H1 (cell line): ENCODE results near the gene POLR3H. TPM values are rescaled to one million over a fixed set of nuclear protein-coding genes. Genes with fewer than 3 reads are reported as not detected.

Experiments used
- CTCF ChIA-PET: fragments of 300-600 bp; sonication (Branson Sonifier 250); formaldehyde crosslinking; loops from one replicate; lab custom pipeline; 2021; ENCODE audit not compliant: partially characterized antibody; lab: Charles Lee
- POLR2A ChIA-PET: fragments of 300-600 bp; sonication (Branson Sonifier 250); formaldehyde crosslinking; loops from one replicate; lab custom pipeline; 2021; ENCODE audit warnings: inconsistent platforms; ENCODE audit not compliant: partially characterized antibody; lab: Charles Lee
- DNase-seq, 2 experiments: peaks; one replicate each; pipeline versions ENCODE4 v3.0.0 to v3.0.0-alpha.2; 2010 to 2022; ENCODE audit warnings: low spot score in 2 of 2, low read depth in 1 of 2, mixed read lengths in 1 of 2
- FAIRE-seq: peaks from 2 replicates; lab custom pipeline; 2011; peaks lifted over from hg19 to GRCh38; lab: Jason Lieb, UNC
- H2AFZ ChIP-seq: 2 replicates; pipeline ENCODE4 v1.8.1; 2012; ENCODE audit warnings: low read length, inconsistent platforms
- H2AK5ac ChIP-seq: 2 replicates; pipeline ENCODE4 v1.6.1; 2013; ENCODE audit warnings: low read depth, low read length
- H2BK120ac ChIP-seq: replicated peaks from 2 replicates; pipeline ENCODE3; 2013; ENCODE audit warnings: low read depth, low read length, inconsistent platforms
- H2BK12ac ChIP-seq: 2 replicates; pipeline ENCODE4 v1.6.1; 2013; ENCODE audit warnings: low read depth, low read length
- H2BK15ac ChIP-seq: 2 replicates; pipeline ENCODE4 v1.6.1; 2013; ENCODE audit warnings: low read length
- H2BK20ac ChIP-seq: 2 replicates; pipeline ENCODE4 v1.6.1; 2013; ENCODE audit warnings: low read length
- H2BK5ac ChIP-seq: 2 replicates; pipeline ENCODE4 v1.6.1; 2013; ENCODE audit warnings: low read depth, low read length
- H3K14ac ChIP-seq: 2 replicates; pipeline ENCODE4 v1.6.1; 2013; ENCODE audit warnings: inconsistent platforms; ENCODE audit not compliant: insufficient read length
- H3K18ac ChIP-seq: 2 replicates; pipeline ENCODE4 v1.6.1; 2013; ENCODE audit warnings: low read length; ENCODE audit errors: extremely low read depth
- H3K23ac ChIP-seq: 2 replicates; pipeline ENCODE4 v1.6.1; 2013; ENCODE audit warnings: inconsistent platforms; ENCODE audit not compliant: insufficient read length
- H3K23me2 ChIP-seq: 2 replicates; pipeline ENCODE4 v1.6.1; 2013; ENCODE audit warnings: low read depth, low read length
- H3K27ac ChIP-seq: 2 replicates; pipeline ENCODE4 v1.6.1; 2011; ENCODE audit warnings: low read depth, low read length, inconsistent platforms
- H3K27me3 ChIP-seq, 4 experiments: replicated peaks in 1 of 4; 1 replicate in 1 of 4; 2 replicates in 3 of 4; pipeline versions ENCODE4 v1.6.1 to v1.8.1; 2011 to 2013; ENCODE audit warnings: low read length in 3 of 4, mild to moderate bottlenecking in 3 of 4, inconsistent platforms in 2 of 4, mixed read lengths in 2 of 4, moderate library complexity in 1 of 4; ENCODE audit not compliant: control insufficient read depth in 3 of 4, insufficient read depth in 3 of 4; ENCODE audit errors: extremely low read depth in 1 of 4
- H3K36me3 ChIP-seq, 4 experiments: 2 replicates each; pipeline versions ENCODE4 v1.6.1 to v1.8.1; 2011 to 2013; ENCODE audit warnings: mild to moderate bottlenecking in 4 of 4, low read length in 3 of 4, moderate library complexity in 2 of 4, control low read depth in 1 of 4, inconsistent platforms in 1 of 4; ENCODE audit not compliant: insufficient read depth in 4 of 4, control insufficient read depth in 2 of 4
- H3K4ac ChIP-seq: replicated peaks from 2 replicates; pipeline ENCODE3; 2013; ENCODE audit warnings: low read length, low read depth, mixed read lengths, inconsistent platforms; ENCODE audit not compliant: insufficient read length
- H3K4me1 ChIP-seq, 4 experiments: replicated peaks in 1 of 4; 1 replicate in 1 of 4; 2 replicates in 3 of 4; pipeline versions ENCODE4 v1.6.1 to v1.8.1; 2011 to 2013; ENCODE audit warnings: low read length in 3 of 4, inconsistent platforms in 2 of 4, mixed read lengths in 1 of 4; ENCODE audit not compliant: insufficient read depth in 4 of 4, control insufficient read depth in 3 of 4
- H3K4me2 ChIP-seq, 2 experiments: 2 replicates each; pipeline versions ENCODE4 v1.6.1 to v1.8.1; 2011 to 2013; ENCODE audit warnings: low read depth in 2 of 2, low read length in 2 of 2, control low read depth in 1 of 2, inconsistent platforms in 1 of 2, mild to moderate bottlenecking in 1 of 2; ENCODE audit not compliant: insufficient read depth in 1 of 2
- H3K4me3 ChIP-seq, 4 experiments: fragments of 200-600, 300-600 bp in 1 of 4; sonication (generic), shearing (Covaris generic), sonication (Bioruptor Twin) in 1 of 4; 2 replicates each; pipeline versions ENCODE4 v1.5.1 to v1.8.1; 2011 to 2016; ENCODE audit warnings: low read length in 4 of 4, low read depth in 3 of 4, control low read depth in 2 of 4, inconsistent platforms in 2 of 4, mild to moderate bottlenecking in 2 of 4, mixed read lengths in 1 of 4, moderate library complexity in 1 of 4; ENCODE audit not compliant: insufficient read depth in 2 of 4; ENCODE audit errors: extremely low read depth in 1 of 4
- H3K56ac ChIP-seq: replicated peaks from 2 replicates; pipeline ENCODE3; 2013; ENCODE audit warnings: low read depth, mild to moderate bottlenecking, mixed read lengths, low read length, inconsistent platforms; ENCODE audit not compliant: insufficient read length
- H3K79me1 ChIP-seq: 2 replicates; pipeline ENCODE4 v1.6.1; 2013; ENCODE audit warnings: low read depth, low read length, control low read depth
- H3K79me2 ChIP-seq, 2 experiments: 2 replicates each; pipeline versions ENCODE4 v1.6.1 to v1.8.1; 2012 to 2013; ENCODE audit warnings: low read length in 2 of 2, mild to moderate bottlenecking in 2 of 2, inconsistent platforms in 1 of 2; ENCODE audit not compliant: insufficient read depth in 2 of 2, control insufficient read depth in 1 of 2
- H3K9ac ChIP-seq, 4 experiments: replicated peaks in 1 of 4; 1 replicate in 1 of 4; 2 replicates in 3 of 4; pipeline versions ENCODE4 v1.6.1 to v1.8.1; 2011 to 2013; ENCODE audit warnings: low read depth in 3 of 4, low read length in 3 of 4, control low read depth in 2 of 4, mild to moderate bottlenecking in 2 of 4, moderate library complexity in 2 of 4, inconsistent platforms in 1 of 4; ENCODE audit errors: extremely low read depth in 1 of 4
- H3K9me3 ChIP-seq, 2 experiments: 2 replicates each; pipeline versions ENCODE4 v1.6.1 to v1.8.1; 2012 to 2013; ENCODE audit warnings: mild to moderate bottlenecking in 2 of 2, moderate library complexity in 2 of 2, control low read depth in 1 of 2, inconsistent platforms in 1 of 2, low read depth in 1 of 2, low read length in 1 of 2, mixed read lengths in 1 of 2; ENCODE audit not compliant: insufficient read depth in 2 of 2
- H4K20me1 ChIP-seq, 2 experiments: replicated peaks in 1 of 2; 2 replicates each; pipeline versions ENCODE3 to v1.8.1; 2011 to 2013; ENCODE audit warnings: inconsistent platforms in 2 of 2, low read length in 2 of 2, mild to moderate bottlenecking in 1 of 2; ENCODE audit not compliant: insufficient read depth in 2 of 2, control insufficient read depth in 1 of 2
- H4K5ac ChIP-seq: 2 replicates; pipeline ENCODE4 v1.6.1; 2013; ENCODE audit warnings: low read length, low read depth, mixed read lengths, inconsistent platforms; ENCODE audit not compliant: insufficient read length
- H4K8ac ChIP-seq: 2 replicates; pipeline ENCODE4 v1.8.0; 2013; ENCODE audit warnings: mild to moderate bottlenecking, moderate library complexity, low read length, inconsistent platforms; ENCODE audit not compliant: insufficient read depth; ENCODE audit errors: extremely low read depth
- H4K91ac ChIP-seq: replicated peaks from 2 replicates; pipeline ENCODE3; 2013; ENCODE audit warnings: low read length, mixed read lengths, inconsistent platforms; ENCODE audit not compliant: insufficient read length
- BCL11A ChIP-seq, 2 experiments: IDR thresholded peaks; one replicate each; pipeline ENCODE4 v1.6.1; 2011; ENCODE audit warnings: low read depth in 2 of 2, low read length in 2 of 2, mild to moderate bottlenecking in 2 of 2
- PHF8 ChIP-seq: fragments of 200-600 bp; sonication (generic); conservative IDR thresholded peaks from 2 replicates; pipeline ENCODE4 v1.7.1; 2012; ENCODE audit warnings: low read depth, mild to moderate bottlenecking, inconsistent platforms, low read length, moderate library complexity
- POLR2A ChIP-seq, 2 experiments: IDR thresholded peaks; 1 replicate in 1 of 2; 2 replicates in 1 of 2; pipeline ENCODE4 v1.6.1; 2011; ENCODE audit warnings: low read depth in 2 of 2, low read length in 2 of 2, mild to moderate bottlenecking in 2 of 2; ENCODE audit errors: control extremely low read depth in 1 of 2
- SRF ChIP-seq: IDR thresholded peaks from 2 replicates; pipeline ENCODE4 v1.6.1; 2011; ENCODE audit warnings: mild to moderate bottlenecking, low read depth, low read length, moderate library complexity
- ZNF274 ChIP-seq: IDR thresholded peaks from 2 replicates; pipeline ENCODE4 v1.7.0; 2012; ENCODE audit warnings: low read length, borderline replicate concordance; ENCODE audit errors: extremely low read depth
- WGBS, 2 experiments: shearing (Covaris generic) in 1 of 2; methylation state at CpG; one replicate each; pipeline versions ENCODE4 v1.1.6 to v1.1.7; 2013 to 2015; ENCODE audit warnings: low lambda C conversion rate in 2 of 2, mixed read lengths in 2 of 2, inconsistent platforms in 1 of 2, low coverage in 1 of 2, missing lambda C conversion rate in 1 of 2; ENCODE audit not compliant: insufficient replicate concordance in 2 of 2, insufficient coverage in 1 of 2, insufficient read length in 1 of 2; ENCODE audit errors: extremely low coverage in 1 of 2, missing lambda C conversion rate in 1 of 2; 5-methylcytosine and 5-hydroxymethylcytosine counted together
- polyA plus RNA-seq, 7 experiments: library from polyadenylated mRNA; depleted of rRNA in 3 of 7; stranded (reverse) in 5 of 7; unstranded in 2 of 7; fragments of >200 nt in 5 of 7; fragments of 200-250 nt in 2 of 7; gene quantifications; 1 replicate in 5 of 7; 2 replicates in 1 of 7; 4 replicates in 1 of 7; pipeline versions ENCODE4 v1.2.1 to v1.2.3, GENCODE V29; 2011 to 2013; ENCODE audit warnings: missing spikeins in 2 of 7, mixed read lengths in 2 of 7
- total RNA-seq: library from RNA; stranded (reverse); fragmentation: NEBNext Ultra II Directional; extraction: Animal tissue kit (Norgen Biotek cat#: 25700); gene quantifications from 2 replicates; pipeline ENCODE4 v1.2.1, GENCODE V29; 2021

POLR3H gene
- total and polyA plus RNA-seq, 2 of the 8 experiments (the other 6 are each of a cell fraction or from before 2014, with no cell fraction given), result 29.7 to 39.2 TPM

- Histone ChIP-seq H2BK20ac (no peak overlapping the region), H3K9ac (no peak overlapping the region), H3K4me1 (no peaks in the 10 kb centered on the region; a peak in 1 of 7 replicates), H2BK12ac (no peak overlapping the region), H2AK5ac (no peak overlapping the region), H3K27ac (no peak overlapping the region), H3K23me2 (no peaks in the 10 kb centered on the region), H2AFZ (no peak overlapping the region), H3K4me3 (no peak overlapping the region), H3K4ac (no peak overlapping the region), H4K5ac (no peak overlapping the region), H3K79me1 (no peaks in the 10 kb centered on the region; the same call in 1 of the 2 replicates), H3K4me2 (no peak overlapping the region), H2BK120ac (no peak overlapping the region), H2BK15ac (no peak overlapping the region), H3K14ac (no peak overlapping the region), H4K8ac (no peak overlapping the region), H3K79me2 (no peaks in the 10 kb centered on the region), H3K18ac (no peak overlapping the region), H3K23ac (no peak overlapping the region), H3K36me3 (no peaks in the 10 kb centered on the region), H3K9me3 (no peaks in the 10 kb centered on the region), H4K91ac (no peak overlapping the region), H4K20me1 (peaks cover 0 to 7% of the 10 kb centered on the region in 2 experiments), H3K27me3 (no peaks in the 10 kb centered on the region), H2BK5ac (no peak overlapping the region), H3K56ac (no peak overlapping the region)
- 91% methylated on average over 8 of the region's 8 CpGs; no CpG with 5 or more reads in 1 of the 2 experiments for WGBS, 2 experiments
- no peak for FAIRE-seq
- TF ChIP-seq PHF8, result no peak
- TF ChIP-seq POLR2A (IDR thresholded peaks at IDR 0.05; ENCODE audit: control extremely low read depth in 1 of 2, low read depth in 2 of 2, low read length in 2 of 2), result no peak
- TF ChIP-seq BCL11A (IDR thresholded peaks at IDR 0.05; ENCODE audit: low read depth in 2 of 2, low read length in 2 of 2), result no peak
- TF ChIP-seq SRF, result no peak
- no peak for TF ChIP-seq ZNF274
- DNase-seq, result no peak
- ChIA-PET POLR2A (interaction anchor here (1.0 kb wide), 1 partner anchor 14 kb away, joined by 3 read pairs; no protein-coding TSS in a partner anchor), CTCF (interaction anchor here (0.5 to 8.6 kb wide), 3 partner anchors 17 to 36 kb away, joined by 4 to 169 read pairs (median 164); partner anchors contain the start of gene CSDC2)
Measured at GRCh38 chr22:41582694-41583093, 38.4 kb upstream of the POLR3H start.
